Fibroblast of mammary gland (primary cell): Measurements from ENCODE around the gene FAM222A.
A peak's percentile ranks its signal among the peaks of the same experiment; 100 is the strongest.

ENCODE experiments used
- DNase-seq: peaks from one replicate; pipeline ENCODE4 v3.0.0-alpha.2; 2010; ENCODE audit warnings: low read depth
- H3K4me3 ChIP-seq: 2 replicates; pipeline ENCODE4 v1.5.1; 2011; ENCODE audit warnings: low read depth, mild to moderate bottlenecking, low read length, moderate library complexity; ENCODE audit not compliant: control insufficient read depth
- TF ChIP-seq, protein P1 (sequence below): conservative IDR thresholded peaks from 2 replicates; pipeline ENCODE4 v1.5.1; 2011; ENCODE audit warnings: low read depth, low read length, inconsistent platforms; ENCODE audit not compliant: control insufficient read depth, insufficient read depth

Gene FAM222A

DNA sequence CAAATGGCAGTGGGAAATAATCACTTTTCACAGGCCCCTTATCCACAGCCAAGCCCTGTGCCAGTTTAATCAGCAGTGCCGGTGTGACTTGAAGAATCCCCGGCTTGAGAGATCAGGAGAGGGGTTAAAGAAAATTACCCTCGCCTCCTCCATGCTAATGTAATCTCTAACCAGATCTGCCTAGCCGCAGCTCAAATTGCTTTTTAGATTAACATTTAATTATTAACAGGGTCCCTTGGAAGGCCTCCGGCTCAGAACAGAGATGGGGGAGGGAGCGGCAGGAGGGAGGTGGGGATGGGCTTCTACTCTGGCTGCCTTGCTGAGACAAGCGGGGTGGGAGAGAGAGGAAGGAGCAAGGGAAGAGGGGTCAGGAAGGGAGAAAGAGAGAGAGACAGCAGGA is 24.0 kb downstream of the FAM222A start:
- no peak for DNase-seq
- TF ChIP-seq, protein P1, sequence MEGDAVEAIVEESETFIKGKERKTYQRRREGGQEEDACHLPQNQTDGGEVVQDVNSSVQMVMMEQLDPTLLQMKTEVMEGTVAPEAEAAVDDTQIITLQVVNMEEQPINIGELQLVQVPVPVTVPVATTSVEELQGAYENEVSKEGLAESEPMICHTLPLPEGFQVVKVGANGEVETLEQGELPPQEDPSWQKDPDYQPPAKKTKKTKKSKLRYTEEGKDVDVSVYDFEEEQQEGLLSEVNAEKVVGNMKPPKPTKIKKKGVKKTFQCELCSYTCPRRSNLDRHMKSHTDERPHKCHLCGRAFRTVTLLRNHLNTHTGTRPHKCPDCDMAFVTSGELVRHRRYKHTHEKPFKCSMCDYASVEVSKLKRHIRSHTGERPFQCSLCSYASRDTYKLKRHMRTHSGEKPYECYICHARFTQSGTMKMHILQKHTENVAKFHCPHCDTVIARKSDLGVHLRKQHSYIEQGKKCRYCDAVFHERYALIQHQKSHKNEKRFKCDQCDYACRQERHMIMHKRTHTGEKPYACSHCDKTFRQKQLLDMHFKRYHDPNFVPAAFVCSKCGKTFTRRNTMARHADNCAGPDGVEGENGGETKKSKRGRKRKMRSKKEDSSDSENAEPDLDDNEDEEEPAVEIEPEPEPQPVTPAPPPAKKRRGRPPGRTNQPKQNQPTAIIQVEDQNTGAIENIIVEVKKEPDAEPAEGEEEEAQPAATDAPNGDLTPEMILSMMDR = no peak
- H3K4me3 ChIP-seq = no peak overlapping the region

DNA sequence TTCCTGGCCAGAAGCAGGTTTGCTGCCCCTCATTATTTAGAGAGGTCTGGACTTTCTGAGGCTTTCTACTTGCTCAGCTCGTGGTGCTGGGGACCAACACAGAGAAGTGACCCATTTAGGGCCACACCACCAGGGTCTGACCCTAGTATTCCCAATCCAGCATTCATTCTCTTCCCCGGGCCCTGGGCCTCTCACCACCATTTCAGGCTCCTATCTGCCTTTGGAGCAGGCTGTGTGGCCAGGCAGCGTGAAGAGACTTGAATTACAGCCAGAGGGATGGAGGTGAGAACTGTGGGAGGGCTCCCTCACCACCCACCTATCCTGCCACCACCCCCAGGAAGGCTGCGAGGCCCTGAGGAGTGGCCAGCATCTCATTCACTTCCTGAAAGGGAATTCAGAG is 24.6 kb downstream of the FAM222A start:
- TF ChIP-seq, protein P1 = no peak
- no peak for DNase-seq
- H3K4me3 ChIP-seq = no peak overlapping the region

DNA sequence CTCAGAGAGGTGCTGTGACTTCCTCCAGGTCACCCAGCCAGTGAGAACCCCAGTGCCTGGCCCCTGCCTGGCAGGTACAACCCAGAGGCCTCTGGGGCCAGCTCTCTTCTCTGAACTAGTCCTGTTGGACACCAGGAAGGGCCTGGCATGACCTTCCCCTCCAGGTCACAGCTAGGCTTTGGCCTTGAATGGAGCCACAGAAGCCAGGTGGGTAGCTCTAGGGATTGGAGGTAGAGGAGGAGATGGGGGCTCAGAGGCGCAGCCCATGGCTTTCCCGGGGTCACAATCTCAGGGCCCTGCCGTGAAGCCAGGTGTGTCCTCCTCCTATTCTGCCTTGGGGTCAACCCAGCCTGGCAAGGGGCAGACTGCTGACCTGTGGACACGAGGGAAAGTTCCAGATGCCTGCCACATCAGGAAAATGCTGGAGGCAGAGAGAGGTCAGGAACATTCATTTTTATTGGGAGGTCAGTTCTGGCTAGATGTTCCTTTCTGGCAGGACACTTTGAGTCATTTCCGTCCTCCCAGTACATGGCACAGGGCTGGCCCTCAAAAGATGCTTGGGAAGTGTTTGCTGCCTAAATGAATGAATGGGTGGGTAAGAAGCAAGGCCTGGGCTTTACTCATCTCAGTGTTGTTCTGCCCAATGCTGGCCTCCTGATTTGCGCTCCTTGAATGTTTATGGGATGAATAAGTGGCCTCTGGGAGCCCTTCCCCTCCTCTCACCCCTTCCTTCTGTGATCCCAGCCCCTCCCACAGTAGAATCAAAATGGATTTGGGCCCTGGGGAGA is 25.4 kb downstream of the FAM222A start:
- peak; percentile 16 for DNase-seq
- TF ChIP-seq, protein P1 = no peak
- H3K4me3 ChIP-seq = no peak overlapping the region

DNA sequence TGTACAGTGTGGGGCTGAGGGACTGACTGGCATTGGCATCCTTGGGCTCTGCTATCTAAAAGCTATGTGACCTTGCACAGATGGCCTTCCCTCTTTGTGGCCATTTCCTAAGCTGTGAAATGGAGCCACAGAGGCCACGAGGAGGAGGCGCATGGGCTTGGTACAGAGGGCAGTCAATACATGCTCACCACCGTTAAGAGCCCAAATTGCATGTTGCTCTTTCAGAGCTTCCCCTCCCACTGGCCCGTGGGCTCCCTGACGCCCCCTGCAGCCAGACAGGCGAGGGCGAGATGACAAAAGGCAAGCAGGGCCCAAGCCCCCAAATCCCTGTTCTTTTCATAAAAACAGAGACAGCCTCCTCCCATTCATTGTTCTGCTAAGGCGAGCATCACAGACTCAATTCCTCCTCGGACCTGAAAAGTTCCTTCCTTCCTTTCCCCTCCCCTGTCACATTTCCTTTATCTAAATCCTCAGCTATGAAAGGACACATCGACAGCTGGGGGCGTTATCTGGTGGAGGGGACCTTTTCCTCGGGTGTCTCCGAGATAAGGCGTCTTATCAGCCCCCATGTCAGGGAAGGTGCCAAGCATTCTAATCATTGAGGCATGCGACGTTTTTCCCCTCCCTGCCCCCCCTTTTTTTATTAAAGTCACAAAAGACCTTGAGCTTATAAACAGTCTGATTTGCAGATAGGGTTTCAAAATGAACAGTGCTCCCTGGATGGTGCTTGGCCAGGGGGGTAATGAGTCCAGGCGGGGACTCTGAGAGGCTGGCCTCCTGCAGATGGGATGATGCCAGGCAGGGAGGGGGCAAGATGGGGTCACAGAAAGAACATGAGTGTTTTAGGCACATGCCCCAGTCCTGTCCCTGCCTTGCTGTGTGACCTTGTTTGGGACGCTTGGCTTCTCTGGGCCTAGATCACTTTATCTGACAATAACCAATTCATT is 26.4 kb downstream of the FAM222A start:
- DNase-seq = no peak
- TF ChIP-seq, protein P1 = peak; percentile 17
- H3K4me3 ChIP-seq = no peak overlapping the region

DNA sequence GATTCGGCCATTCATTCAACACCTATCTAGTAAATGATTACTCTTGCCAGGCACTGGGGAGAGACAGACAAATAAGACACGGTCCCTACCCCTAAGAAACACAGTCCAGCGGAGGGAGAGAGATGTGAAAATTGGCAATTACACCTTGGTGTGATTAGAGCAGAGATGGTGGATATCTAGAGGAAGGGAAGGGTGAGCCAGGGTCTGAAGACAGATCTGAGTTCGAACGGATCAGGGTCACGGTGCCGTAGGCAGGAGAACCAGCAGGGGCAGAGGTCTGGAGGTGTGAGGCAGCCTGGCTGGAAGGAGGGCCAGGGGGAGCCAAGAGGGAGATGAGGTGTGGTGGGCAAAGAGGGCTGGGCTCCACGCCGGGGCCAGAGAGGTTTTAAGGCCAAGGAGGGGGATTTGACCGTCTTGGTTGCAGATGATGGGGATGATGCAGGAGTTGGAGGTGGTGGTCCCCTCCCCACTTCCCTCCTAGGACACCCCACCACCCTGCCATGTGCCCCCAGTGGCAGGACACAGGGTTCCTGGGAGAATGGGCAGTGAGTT is 27.1 kb downstream of the FAM222A start:
- no peak for DNase-seq
- no peak overlapping the region for H3K4me3 ChIP-seq
- TF ChIP-seq, protein P1 = no peak

DNA sequence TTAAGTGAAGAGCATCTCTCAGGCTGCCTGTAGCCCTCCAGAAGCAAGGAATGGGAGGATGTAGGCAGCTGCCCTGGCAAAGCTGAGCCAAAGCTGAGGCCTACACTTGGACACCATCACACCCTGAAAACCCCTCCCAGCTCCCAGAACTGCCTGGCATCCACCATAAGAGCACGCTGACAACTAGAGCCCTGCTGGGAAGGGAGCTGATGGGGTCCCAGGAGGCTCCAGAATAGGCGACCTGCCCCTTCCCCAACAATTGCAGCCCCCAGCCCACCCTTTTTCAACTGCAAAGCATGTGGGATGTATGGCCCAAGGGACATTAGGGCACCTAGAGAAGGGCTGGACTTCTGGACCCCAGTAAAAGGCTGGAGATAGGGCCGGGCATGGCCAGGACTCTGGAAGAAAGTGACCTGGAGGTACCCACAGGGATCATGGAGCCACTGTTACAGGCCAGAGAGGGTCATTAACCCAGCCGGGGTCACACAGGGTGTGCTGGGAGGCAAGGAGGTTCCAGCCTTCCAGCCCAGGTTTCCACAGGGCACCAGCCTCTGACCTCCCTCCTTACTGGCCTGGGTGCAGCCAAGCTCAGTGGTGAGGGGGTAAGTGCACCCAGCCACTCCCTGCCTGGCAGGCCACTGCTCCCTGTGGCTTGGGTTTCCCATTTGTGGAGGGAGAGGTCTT is 27.8 kb downstream of the FAM222A start:
- TF ChIP-seq, protein P1 = no peak
- DNase-seq = no peak

More for the DNA sequence above, 27.8 kb downstream of the FAM222A start:
- no peak overlapping the region for H3K4me3 ChIP-seq
